Measurements from ENCODE around the gene KRT14.

DNA sequence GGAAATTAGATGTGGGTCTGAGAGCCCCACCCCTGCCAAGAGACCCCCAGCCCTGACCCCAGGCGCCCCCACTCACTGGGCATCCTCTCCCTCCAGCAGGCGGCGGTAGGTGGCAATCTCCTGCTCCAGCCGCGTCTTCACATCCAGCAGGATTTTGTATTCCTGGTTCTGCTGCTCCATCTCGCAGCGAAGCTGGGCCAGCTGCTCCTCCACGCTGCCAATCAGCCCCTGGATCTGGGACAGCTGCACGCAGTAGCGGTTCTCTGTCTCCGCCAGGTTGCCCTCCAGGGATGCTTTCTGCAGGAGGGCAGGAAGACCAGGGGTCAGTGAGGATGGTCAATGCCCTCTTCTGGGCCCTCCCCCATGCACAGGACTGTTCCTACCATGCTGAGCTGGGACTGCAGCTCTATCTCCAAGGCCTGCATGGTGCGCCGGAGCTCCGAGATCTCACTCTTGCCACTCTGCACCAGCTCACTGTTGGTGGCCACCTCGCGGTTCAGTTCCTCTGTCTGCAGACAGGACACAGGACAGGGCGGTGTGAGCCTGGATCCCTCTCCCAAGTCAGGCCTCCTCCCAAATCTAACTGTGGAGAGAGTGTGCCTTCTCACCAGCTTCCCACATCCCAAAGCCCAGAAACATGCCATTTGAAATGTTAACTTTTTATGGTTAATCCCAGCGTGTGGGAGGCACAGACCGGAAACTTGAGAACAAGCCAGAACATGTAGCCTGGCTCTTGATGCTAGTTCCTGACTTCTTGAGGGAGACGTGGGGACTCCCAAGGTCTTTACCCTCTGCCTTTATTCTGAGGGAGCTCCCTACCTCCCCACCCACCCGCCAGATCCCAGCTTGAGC, 34.1 kb upstream of the KRT14 start:
- TF ChIP-seq, protein P1, sequence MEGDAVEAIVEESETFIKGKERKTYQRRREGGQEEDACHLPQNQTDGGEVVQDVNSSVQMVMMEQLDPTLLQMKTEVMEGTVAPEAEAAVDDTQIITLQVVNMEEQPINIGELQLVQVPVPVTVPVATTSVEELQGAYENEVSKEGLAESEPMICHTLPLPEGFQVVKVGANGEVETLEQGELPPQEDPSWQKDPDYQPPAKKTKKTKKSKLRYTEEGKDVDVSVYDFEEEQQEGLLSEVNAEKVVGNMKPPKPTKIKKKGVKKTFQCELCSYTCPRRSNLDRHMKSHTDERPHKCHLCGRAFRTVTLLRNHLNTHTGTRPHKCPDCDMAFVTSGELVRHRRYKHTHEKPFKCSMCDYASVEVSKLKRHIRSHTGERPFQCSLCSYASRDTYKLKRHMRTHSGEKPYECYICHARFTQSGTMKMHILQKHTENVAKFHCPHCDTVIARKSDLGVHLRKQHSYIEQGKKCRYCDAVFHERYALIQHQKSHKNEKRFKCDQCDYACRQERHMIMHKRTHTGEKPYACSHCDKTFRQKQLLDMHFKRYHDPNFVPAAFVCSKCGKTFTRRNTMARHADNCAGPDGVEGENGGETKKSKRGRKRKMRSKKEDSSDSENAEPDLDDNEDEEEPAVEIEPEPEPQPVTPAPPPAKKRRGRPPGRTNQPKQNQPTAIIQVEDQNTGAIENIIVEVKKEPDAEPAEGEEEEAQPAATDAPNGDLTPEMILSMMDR (IDR thresholded peaks at IDR 0.05), result no peak
- TF ChIP-seq POLR2AphosphoS5 (IDR thresholded peaks at IDR 0.05; ENCODE audit: low read depth, low read length), result no peak

All from Panc1 (cell line).